BE2C (cell line): ENCODE results near the gene GFPT2.

Experiments used
- DNase-seq: peaks from one replicate; pipeline ENCODE4 v3.0.0-alpha.2; 2020
- H3K27me3 ChIP-seq: fragments of 250-450 bp; sonication (Bioruptor Pico); 2 replicates; pipeline ENCODE4 v1.5.1; 2020; ENCODE audit warnings: mild to moderate bottlenecking
- H3K36me3 ChIP-seq: fragments of 250-450 bp; sonication (Bioruptor Pico); 2 replicates; pipeline ENCODE4 v1.5.1; 2020; ENCODE audit warnings: mild to moderate bottlenecking
- H3K4me1 ChIP-seq: fragments of 250-450 bp; sonication (Bioruptor Pico); 2 replicates; pipeline ENCODE4 v1.5.1; 2020
- H3K4me3 ChIP-seq: 2 replicates; pipeline ENCODE4 v1.5.1; 2011; ENCODE audit warnings: low read depth, low read length
- H3K9me3 ChIP-seq: fragments of 250-450 bp; sonication (Bioruptor Pico); 2 replicates; pipeline ENCODE4 v1.5.1; 2020
- TF ChIP-seq, protein P1 (sequence below): IDR thresholded peaks from 2 replicates; pipeline ENCODE4 v1.5.1; 2012; ENCODE audit warnings: mild to moderate bottlenecking, low read depth, low read length

GFPT2 gene

DNA sequence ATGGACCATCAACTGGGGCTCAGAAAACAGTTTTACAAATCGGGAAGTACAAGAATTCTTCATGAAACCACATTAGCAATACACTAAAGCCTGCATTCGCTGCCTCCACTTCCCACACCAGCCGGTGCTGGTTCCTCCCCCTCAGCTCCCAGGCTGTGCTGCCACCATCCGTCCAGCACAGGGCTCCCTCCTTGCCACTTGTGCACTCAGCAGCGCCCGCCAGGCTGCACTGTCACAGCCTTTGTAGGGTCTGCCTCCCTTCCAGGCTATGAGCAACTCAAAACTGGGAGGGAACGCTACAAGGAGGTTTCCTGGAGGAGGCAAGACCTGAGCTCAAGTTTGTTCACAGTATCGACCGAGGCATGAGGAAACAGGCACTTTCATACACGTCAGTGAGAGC, 69.0 kb downstream of the GFPT2 start:
- no peaks in the 10 kb centered on the region for H3K27me3 ChIP-seq
- H3K4me3 ChIP-seq, result no peak overlapping the region
- H3K9me3 ChIP-seq, result no peaks in the 10 kb centered on the region; the same call in 1 of the 2 replicates
- H3K36me3 ChIP-seq, result peaks cover 55% of the 10 kb centered on the region
- TF ChIP-seq, protein P1, sequence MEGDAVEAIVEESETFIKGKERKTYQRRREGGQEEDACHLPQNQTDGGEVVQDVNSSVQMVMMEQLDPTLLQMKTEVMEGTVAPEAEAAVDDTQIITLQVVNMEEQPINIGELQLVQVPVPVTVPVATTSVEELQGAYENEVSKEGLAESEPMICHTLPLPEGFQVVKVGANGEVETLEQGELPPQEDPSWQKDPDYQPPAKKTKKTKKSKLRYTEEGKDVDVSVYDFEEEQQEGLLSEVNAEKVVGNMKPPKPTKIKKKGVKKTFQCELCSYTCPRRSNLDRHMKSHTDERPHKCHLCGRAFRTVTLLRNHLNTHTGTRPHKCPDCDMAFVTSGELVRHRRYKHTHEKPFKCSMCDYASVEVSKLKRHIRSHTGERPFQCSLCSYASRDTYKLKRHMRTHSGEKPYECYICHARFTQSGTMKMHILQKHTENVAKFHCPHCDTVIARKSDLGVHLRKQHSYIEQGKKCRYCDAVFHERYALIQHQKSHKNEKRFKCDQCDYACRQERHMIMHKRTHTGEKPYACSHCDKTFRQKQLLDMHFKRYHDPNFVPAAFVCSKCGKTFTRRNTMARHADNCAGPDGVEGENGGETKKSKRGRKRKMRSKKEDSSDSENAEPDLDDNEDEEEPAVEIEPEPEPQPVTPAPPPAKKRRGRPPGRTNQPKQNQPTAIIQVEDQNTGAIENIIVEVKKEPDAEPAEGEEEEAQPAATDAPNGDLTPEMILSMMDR, result no peak
- no peak for DNase-seq
- H3K4me1 ChIP-seq, result peaks cover 16% of the 10 kb centered on the region

DNA sequence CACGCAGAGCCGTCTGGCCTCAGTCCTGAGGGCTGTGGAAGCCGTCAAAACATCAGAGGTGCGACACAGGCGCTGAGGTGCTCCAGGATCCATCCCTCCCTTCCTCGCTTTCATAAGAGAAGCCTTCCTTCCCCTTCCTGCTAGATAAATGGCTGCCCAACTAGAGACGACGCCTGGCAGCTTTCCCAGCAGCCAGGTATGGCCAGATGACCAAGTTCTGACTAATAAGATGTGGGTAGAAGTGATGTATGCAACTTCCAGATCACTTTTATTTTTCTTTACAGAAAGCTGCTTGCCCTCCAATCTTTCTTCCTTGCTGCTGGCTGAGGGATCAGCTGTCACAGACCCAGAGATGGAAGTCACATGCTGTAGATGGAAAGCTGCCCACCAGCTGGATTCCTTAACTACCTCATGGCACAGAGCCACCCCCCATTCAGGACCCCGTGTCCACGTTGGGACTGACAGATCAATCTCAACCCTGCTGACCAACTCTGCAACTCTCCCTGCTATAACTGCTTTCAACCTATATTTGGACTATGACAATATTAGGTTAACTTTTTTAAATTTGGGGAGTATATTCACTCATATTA, 70.0 kb downstream of the GFPT2 start:
- Histone ChIP-seq H3K27me3 (no peaks in the 10 kb centered on the region), H3K4me1 (peaks cover 6% of the 10 kb centered on the region), H3K36me3 (peaks cover 65% of the 10 kb centered on the region), H3K4me3 (no peak overlapping the region), H3K9me3 (no peaks in the 10 kb centered on the region; the same call in 1 of the 2 replicates)
- TF ChIP-seq, protein P1, result no peak
- DNase-seq, result no peak

DNA sequence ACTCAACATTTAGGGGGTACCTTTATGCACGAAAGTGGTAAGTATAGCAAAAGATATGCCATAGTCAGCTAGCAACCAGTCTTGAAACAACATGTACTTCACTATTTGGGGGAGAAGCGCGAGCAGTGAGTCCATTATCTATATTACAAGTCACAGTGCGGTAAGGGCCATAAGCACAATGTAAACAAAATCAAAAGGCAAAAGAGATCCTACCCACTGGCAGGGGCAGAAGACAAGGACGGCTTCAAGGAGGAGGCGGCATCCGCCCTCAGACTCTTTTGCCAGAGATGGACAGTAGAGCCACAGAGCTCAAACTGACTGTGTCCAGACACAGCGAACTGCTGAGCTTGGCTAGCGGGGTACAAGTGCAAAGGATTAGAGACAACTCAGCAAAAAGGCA, 70.9 kb downstream of the GFPT2 start:
- TF ChIP-seq, protein P1, result no peak
- no peaks in the 10 kb centered on the region for H3K4me1 ChIP-seq
- H3K36me3 ChIP-seq, result peaks cover 72% of the 10 kb centered on the region
- DNase-seq, result no peak
- no peaks in the 10 kb centered on the region; the same call in 1 of the 2 replicates for H3K9me3 ChIP-seq
- no peak overlapping the region for H3K4me3 ChIP-seq
- H3K27me3 ChIP-seq, result no peaks in the 10 kb centered on the region

DNA sequence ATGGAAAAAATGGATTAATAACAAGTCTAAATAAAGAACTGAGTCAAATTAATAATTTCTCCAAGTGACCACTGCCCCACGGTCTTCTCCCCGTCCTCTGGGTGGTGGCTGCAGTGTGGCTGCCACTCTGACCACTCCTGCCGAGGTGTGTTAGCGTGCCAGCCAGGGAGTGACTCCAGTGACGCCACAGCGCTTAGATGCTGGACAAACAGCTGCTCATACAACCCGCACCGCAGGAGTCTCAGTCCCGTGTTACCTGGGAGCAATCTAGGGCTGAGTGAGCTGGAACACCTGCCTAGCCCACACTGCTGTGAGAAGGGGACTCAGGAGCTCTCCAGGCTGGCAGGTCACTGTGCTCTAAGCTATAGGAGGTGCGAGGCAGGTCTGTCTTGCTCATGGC, 71.4 kb downstream of the GFPT2 start:
- H3K9me3 ChIP-seq, result no peaks in the 10 kb centered on the region; the same call in none of the 2 replicates
- no peak overlapping the region for H3K4me3 ChIP-seq
- no peak for DNase-seq
- H3K4me1 ChIP-seq, result no peaks in the 10 kb centered on the region
- H3K36me3 ChIP-seq, result peaks cover 74% of the 10 kb centered on the region
- TF ChIP-seq, protein P1, result no peak
- H3K27me3 ChIP-seq, result no peaks in the 10 kb centered on the region

DNA sequence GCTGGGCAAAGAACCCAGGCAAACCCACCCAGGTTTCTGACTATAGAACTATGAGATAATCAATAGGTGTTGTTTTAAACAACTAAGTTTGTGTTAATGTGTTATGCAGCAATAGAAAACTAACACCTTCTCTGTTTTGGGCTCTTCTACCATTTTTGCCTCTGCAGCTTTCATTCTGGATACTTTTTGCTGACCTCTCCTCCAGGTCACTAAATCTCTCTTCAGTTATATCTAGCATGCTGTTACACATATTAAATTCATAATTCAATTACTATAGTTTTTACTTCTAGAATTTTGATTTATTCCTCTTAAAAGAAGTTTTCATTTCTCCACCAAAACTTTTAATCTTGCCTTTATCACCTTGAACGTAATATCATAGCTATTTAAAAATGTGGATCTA, 78.4 kb downstream of the GFPT2 start:
- Histone ChIP-seq H3K27me3 (no peaks in the 10 kb centered on the region), H3K9me3 (peaks cover 5% of the 10 kb centered on the region), H3K4me1 (no peaks in the 10 kb centered on the region), H3K36me3 (peaks cover 59% of the 10 kb centered on the region), H3K4me3 (no peak overlapping the region)
- no peak for DNase-seq
- TF ChIP-seq, protein P1, result no peak

DNA sequence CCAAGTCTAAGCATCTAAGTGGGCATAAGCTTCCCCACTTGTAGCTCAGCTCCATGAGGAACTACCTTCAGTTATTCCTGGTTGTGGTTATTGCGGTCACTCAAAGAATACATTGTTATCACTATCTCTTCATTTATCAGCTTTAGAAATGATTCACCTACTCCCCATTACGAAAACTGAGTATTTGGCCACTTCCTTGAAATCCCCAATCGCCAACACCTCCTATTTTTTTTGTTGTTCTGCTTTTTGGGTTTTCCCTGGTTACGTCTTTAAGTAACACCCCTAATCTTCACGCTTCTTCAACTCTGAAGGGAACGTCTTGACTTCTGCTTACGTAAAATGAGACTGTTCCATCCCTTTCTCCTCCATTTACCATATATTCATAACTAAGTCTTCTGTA, 81.9 kb downstream of the GFPT2 start:
- no peak for DNase-seq
- Histone ChIP-seq H3K36me3 (peaks cover 51% of the 10 kb centered on the region), H3K27me3 (no peaks in the 10 kb centered on the region), H3K4me1 (no peaks in the 10 kb centered on the region), H3K9me3 (peaks cover 9% of the 10 kb centered on the region), H3K4me3 (no peak overlapping the region)
- TF ChIP-seq, protein P1, result no peak
